Frontal cortex (tissue), 4 donors: ENCODE data around the gene SKAP2. TPM values are rescaled to one million over a fixed set of nuclear protein-coding genes. Genes with fewer than 3 reads are reported as not detected.
"Not testable (repeated sequence)": the region's sequence is repeated elsewhere in the genome, so short reads cannot be mapped to it uniquely, and the experiment has no call there.

Experiments
- DNase-seq, 2 donors: peaks; one replicate each; pipeline ENCODE4 v3.0.0; 2012; ENCODE audit warnings: low spot score in 2 of 2
- FAIRE-seq: peaks from 2 replicates; lab custom pipeline; 2012; peaks lifted over from hg19 to GRCh38; lab: Jason Lieb, UNC
- total RNA-seq: library from RNA; depleted of rRNA; stranded (reverse); fragments of >200 nt; gene quantifications from one replicate; pipeline ENCODE4 v1.2.3, GENCODE V29; 2014
- donor health status: control.
- donor health status: control.
- donor health status: control.

Gene SKAP2
- total RNA-seq, 1 donor from 2014 or later, result 11.0 TPM

DNA sequence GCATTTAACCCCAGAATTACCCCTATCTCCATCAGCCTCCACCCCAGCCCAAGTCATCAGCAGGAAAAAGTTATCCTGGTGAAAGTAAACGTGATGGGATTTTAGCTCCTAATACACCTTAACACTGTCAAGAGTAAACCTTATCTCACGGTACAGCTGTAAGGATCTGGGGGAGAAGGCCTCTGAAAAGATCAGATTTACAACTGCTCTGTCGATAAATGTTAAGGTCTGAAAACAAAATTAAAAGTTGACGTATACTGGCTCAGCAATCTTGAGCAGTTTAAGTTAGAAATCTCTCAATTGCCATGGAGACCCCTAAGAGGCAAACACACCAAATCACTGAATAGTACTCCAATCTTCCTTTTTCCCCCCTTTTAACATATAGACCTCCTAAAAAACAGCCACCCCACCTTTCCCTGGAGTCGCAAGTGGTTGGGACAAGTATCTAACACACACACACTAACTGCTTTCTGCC is 6.1 kb downstream of the SKAP2 start:
- DNase-seq (no peak), FAIRE-seq (no peak)

- FAIRE-seq, result no peak
- DNase-seq, result no peak
These were observed 6.7 kb downstream of the SKAP2 start for GRCh38 chr7:26857506-26858240.

DNA sequence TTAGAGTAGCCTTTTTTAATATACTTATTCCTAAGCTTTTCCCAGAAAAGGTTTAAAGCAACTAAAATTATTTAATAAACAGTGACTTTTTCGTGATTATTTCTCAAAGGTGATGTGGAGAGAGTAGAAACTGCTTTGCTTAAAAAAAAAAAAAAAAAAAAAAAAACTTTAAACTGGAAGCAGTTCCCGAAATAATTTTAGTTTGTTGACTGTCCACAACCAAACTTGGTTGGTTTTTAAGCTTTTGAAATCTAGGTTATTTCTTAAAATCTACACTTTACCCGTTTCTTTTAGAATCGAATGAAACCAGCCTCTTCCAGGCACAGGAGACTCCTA is 7.3 kb downstream of the SKAP2 start:
- FAIRE-seq (no peak), DNase-seq (no peak)

- no peak for DNase-seq
- FAIRE-seq, result no peak
These were observed 8.0 kb downstream of the SKAP2 start for GRCh38 chr7:26856176-26856985.

- FAIRE-seq (no peak), DNase-seq (no peak)
These were observed 9.2 kb downstream of the SKAP2 start for GRCh38 chr7:26854876-26855855.

- DNase-seq (no peak), FAIRE-seq (peak; percentile 74)
These were observed 10.5 kb downstream of the SKAP2 start for GRCh38 chr7:26853788-26854393.

DNA sequence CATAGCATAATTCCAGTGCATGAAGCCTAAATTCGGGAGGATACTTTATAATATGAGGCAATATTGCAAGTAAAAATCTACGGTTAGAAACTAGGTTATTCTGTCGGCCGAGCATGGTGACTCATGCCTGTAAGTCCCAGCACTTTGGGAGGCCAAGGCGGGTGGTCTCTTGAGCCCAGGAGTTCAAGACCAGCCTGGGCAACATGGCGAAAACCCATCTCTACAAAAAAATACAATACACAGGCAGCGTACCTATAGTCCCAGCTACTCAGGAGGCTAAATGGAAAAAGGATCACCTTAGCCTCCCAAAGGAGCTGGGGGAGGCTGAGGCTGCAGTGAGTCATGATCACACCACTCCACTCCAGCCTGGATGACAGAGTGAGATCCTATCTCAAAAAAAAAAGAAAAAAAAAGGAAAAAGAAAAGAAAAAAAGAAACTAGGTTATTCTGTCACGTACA is 14.2 kb downstream of the SKAP2 start:
- FAIRE-seq, result no peak
- DNase-seq, result no peak

GRCh38 chr7:26843705-26844104 is 20.7 kb downstream of the SKAP2 start:
- DNase-seq (no peak), FAIRE-seq (no peak)

GRCh38 chr7:26842897-26843296 is 21.5 kb downstream of the SKAP2 start:
- FAIRE-seq (no peak), DNase-seq (no peak)

GRCh38 chr7:26841003-26841739 is 23.2 kb downstream of the SKAP2 start:
- FAIRE-seq (no peak), DNase-seq (no peak)

- DNase-seq, FAIRE-seq: not testable (repeated sequence)
These were observed 27.6 kb downstream of the SKAP2 start for GRCh38 chr7:26836793-26837192.

DNA sequence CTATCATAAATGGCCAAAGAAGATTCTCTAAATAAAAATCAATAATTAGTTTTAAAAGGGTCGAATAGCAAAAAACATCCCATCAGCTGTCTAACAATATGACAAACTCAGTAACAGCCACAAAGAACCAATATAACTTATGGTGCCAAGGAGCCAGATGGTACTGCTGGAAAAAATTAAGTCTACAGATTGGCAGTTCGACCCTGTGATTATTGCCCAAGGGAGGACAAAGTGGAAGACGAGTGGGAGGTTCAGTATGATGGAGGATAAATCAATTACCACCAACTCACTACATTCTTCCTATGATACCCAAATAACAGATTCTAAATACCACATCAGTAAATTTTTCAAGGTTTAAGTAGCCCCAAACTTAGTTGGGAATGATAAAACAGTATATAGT is 49.0 kb downstream of the SKAP2 start:
- no peak for FAIRE-seq

GRCh38 chr7:26813432-26813831 is 51.0 kb downstream of the SKAP2 start:
- DNase-seq (no peak), FAIRE-seq (no peak)

More for the DNA sequence above, 49.0 kb downstream of the SKAP2 start:
- DNase-seq, result no peak

GRCh38 chr7:26794541-26794940 is 69.8 kb downstream of the SKAP2 start:
- no peak for DNase-seq
- no peak for FAIRE-seq

DNA sequence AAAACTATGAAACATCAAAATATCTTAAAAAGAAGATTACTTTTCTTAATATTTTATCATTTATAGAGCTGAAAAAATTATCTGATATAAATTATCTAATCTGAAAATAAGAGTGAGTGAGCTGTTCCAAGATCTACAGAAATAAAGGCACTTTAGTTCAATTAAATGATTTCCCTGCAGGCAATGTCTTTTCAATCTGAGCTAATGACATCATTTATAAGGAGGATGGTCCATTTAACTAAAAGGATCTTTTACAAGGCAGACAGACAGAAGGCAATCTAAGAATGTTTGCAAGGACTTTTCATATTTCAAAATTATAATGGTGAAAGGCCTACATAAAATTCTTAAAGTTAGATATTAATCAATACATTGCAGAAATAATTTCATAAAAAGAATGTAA is 71.8 kb downstream of the SKAP2 start:
- DNase-seq (no peak), FAIRE-seq (peak; percentile 44)

DNA sequence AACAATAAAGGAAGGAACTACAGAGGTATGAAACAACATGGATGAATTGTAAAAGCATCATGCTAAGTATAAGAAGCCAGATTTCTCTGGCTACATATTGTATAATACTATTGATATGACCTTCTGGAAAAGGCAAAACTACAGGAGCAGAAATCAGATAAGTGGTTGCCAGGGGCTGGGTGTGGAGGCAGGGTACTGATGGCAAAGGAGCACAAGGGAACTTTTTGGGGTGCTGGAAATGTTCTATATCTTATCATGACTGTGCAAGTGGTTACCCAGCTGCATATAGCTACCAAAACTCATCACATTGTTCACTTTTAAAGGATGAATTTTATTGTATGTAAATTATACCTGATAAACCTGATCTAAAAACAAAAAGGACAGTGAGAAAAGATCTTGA is 72.4 kb downstream of the SKAP2 start:
- FAIRE-seq (no peak), DNase-seq (no peak)

- DNase-seq, result no peak
- FAIRE-seq, result no peak
These were observed 74.8 kb downstream of the SKAP2 start for GRCh38 chr7:26789481-26790184.

DNA sequence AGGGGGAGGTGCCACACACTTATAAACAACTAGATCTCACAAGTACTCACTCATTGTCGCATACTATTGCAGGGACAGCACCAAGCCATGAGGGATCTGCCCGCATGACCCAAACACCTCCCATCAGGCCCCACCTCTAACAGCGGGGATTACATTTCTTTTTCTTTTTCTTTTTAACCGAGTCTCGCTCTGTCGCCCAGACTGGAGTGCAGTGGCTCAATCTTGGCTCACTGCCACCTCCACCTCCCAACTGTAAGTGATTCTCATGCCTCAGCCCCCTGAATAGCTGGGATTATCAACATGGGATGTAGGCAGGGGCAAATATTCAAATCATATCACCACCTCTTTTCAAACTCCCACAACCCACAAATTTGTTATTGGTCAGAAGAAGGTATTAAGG is 76.7 kb downstream of the SKAP2 start:
- FAIRE-seq (no peak), DNase-seq (no peak)
